ENCODE measurements around the gene KCNJ12.

DNA sequence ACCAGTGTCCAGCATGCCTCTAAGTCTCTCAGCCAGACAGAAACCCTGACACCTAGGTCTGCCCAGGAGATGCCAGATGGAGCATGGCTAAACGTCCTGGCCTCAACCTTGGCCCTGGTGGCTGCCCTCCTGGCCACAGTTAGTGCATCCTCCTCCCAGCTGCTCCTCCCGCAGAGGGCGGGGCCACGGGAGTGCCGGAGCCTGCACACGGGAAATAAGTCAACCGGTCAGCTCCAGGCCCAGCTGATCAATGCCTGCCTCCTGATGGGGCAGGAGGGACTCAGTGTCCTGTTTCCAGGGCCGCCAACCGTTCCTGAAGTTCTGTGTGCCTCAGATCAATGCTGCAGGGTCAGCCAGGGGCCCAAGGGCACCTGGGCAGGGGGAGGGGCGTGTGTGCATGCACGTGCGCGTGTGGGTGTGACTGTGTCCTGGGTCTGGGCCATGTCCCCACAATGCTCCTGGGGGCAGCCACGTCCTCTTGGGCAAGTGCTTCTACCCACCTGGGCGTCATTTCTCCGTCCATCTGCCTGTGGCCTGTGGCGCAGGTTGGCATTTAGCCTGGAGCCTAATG lies 4.6 kb upstream of the KCNJ12 start:
- TF ChIP-seq, protein P1, sequence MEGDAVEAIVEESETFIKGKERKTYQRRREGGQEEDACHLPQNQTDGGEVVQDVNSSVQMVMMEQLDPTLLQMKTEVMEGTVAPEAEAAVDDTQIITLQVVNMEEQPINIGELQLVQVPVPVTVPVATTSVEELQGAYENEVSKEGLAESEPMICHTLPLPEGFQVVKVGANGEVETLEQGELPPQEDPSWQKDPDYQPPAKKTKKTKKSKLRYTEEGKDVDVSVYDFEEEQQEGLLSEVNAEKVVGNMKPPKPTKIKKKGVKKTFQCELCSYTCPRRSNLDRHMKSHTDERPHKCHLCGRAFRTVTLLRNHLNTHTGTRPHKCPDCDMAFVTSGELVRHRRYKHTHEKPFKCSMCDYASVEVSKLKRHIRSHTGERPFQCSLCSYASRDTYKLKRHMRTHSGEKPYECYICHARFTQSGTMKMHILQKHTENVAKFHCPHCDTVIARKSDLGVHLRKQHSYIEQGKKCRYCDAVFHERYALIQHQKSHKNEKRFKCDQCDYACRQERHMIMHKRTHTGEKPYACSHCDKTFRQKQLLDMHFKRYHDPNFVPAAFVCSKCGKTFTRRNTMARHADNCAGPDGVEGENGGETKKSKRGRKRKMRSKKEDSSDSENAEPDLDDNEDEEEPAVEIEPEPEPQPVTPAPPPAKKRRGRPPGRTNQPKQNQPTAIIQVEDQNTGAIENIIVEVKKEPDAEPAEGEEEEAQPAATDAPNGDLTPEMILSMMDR (IDR thresholded peaks at IDR 0.05; ENCODE audit: borderline replicate concordance, extremely low read depth, low read length, poor library complexity, severe bottlenecking) = no peak
- no peak for TF ChIP-seq EZH2 (IDR thresholded peaks at IDR 0.05; ENCODE audit: borderline replicate concordance, low read depth, low read length, severe bottlenecking)
